Upper lobe of left lung (tissue), 6 donors: ENCODE data around the gene GGT6. TPM values are rescaled to one million over a fixed set of nuclear protein-coding genes. Genes with fewer than 3 reads are reported as not detected.
A peak's percentile ranks its signal among the peaks of the same experiment; 100 is the strongest.

Experiments used
- ATAC-seq, 2 donors: fragments of 200-7000 bp; cut with Tn5 transposase; one replicate each; pipeline ENCODE4 v1.9.1; 2022; ENCODE audit warnings: mild to moderate bottlenecking in 2 of 2, moderate library complexity in 2 of 2; ENCODE audit not compliant: low FRiP score in 2 of 2
- DNase-seq, 2 donors: peaks; one replicate each; pipeline ENCODE4 v3.0.0-alpha.2; 2019 to 2020
- H3K27ac ChIP-seq, 4 donors: fragments of 200-600 bp; sonication (generic); one replicate each; pipeline ENCODE4 v1.5.1; 2016 to 2019
- H3K27me3 ChIP-seq, 4 donors: fragments of 200-600 bp; sonication (generic); one replicate each; pipeline ENCODE4 v1.5.1; 2017 to 2019
- H3K36me3 ChIP-seq, 4 donors: fragments of 200-600 bp; sonication (generic); one replicate each; pipeline ENCODE4 v1.5.1; 2016 to 2019
- H3K4me1 ChIP-seq, 4 donors: fragments of 200-600 bp; sonication (generic); one replicate each; pipeline ENCODE4 v1.5.1; 2018 to 2019
- H3K4me3 ChIP-seq, 4 donors: fragments of 200-600 bp; sonication (generic); one replicate each; pipeline ENCODE4 v1.5.1; 2017 to 2019; ENCODE audit warnings: mild to moderate bottlenecking in 2 of 4, moderate library complexity in 1 of 4
- H3K9me3 ChIP-seq, 4 donors: fragments of 200-600 bp; sonication (generic); one replicate each; pipeline ENCODE4 v1.5.1; 2018 to 2019
- CTCF ChIP-seq, 6 experiments: fragments of 450-650 bp in 4 of 6; fragments of 200-600 bp in 2 of 6; sonication (generic) in 2 of 6; IDR thresholded peaks; one replicate each; pipeline ENCODE4 v1.5.1; 2016 to 2019; ENCODE audit warnings: antibody characterized with exemption in 6 of 6
- EP300 ChIP-seq, 4 donors: sonication (generic); formaldehyde crosslinking; IDR thresholded peaks; one replicate each; pipeline ENCODE4 v1.5.1; 2017; ENCODE audit warnings: antibody characterized with exemption in 4 of 4, control low read depth in 2 of 4
- POLR2A ChIP-seq, 4 donors: fragments of 450-650 bp; IDR thresholded peaks; one replicate each; pipeline ENCODE4 v1.5.1; 2016 to 2017; ENCODE audit warnings: antibody characterized with exemption in 4 of 4, mild to moderate bottlenecking in 2 of 4
- POLR2AphosphoS5 ChIP-seq, 2 donors: sonication (generic); formaldehyde crosslinking; IDR thresholded peaks; one replicate each; pipeline ENCODE4 v1.5.1; 2017; ENCODE audit warnings: antibody characterized with exemption in 2 of 2
- WGBS, 2 donors: methylation state at CpG; one replicate each; pipeline ENCODE4 v1.1.5; 2017 to 2018; 5-methylcytosine and 5-hydroxymethylcytosine counted together
- total RNA-seq, 6 donors: library from RNA; depleted of rRNA in 4 of 6; stranded (reverse); fragments of >200 nt in 4 of 6; gene quantifications; one replicate each; pipeline versions ENCODE4 v1.1.0 to v1.2.1, GENCODE V29; 2016 to 2021
- donor health status: DM: no; HTN: no; CAD: no; lungs with moderate emphysema.
- donor health status: DM: no; HTN: yes; CAD: no; lungs with severe emphysema.

The GGT6 gene
- total RNA-seq, 6 donors from 2014 or later = 3.8 to 18.7 (median 9.7) TPM

GRCh38 chr17:4588391-4588790 is 28.0 kb upstream of the GGT6 start:
- DNase-seq = no peak
- Histone ChIP-seq H3K9me3 (no peaks in the 10 kb centered on the region), H3K27me3 (peaks cover 0 to 17% (median 5%) of the 10 kb centered on the region in 4 donors), H3K4me1 (peaks cover 13 to 19% (median 15%) of the 10 kb centered on the region in 4 donors), H3K36me3 (no peaks in the 10 kb centered on the region), H3K27ac (peak overlapping the region in 2 of 4 donors; percentile 24 to 40), H3K4me3 (no peak overlapping the region)
- no peak for TF ChIP-seq POLR2AphosphoS5 (IDR thresholded peaks at IDR 0.05)
- TF ChIP-seq POLR2A (IDR thresholded peaks at IDR 0.05) = no peak
- TF ChIP-seq EP300 (IDR thresholded peaks at IDR 0.05) = no peak
- no peak for TF ChIP-seq CTCF (IDR thresholded peaks at IDR 0.05)
- WGBS, 2 donors = 76 to 80% methylated on average over 9 to 11 of the region's 11 CpGs
- no peak for ATAC-seq

GRCh38 chr17:4587803-4588202 is 27.4 kb upstream of the GGT6 start:
- Histone ChIP-seq H3K27ac (peak overlapping the region in 3 of 4 donors; percentile 24 to 54 (median 40)), H3K4me1 (peaks cover 13 to 20% (median 15%) of the 10 kb centered on the region in 4 donors)
- TF ChIP-seq EP300 (IDR thresholded peaks at IDR 0.05) (no peak), POLR2AphosphoS5 (IDR thresholded peaks at IDR 0.05) (no peak), POLR2A (IDR thresholded peaks at IDR 0.05) (no peak), CTCF (IDR thresholded peaks at IDR 0.05) (no peak)

GRCh38 chr17:4587195-4587594 is 26.8 kb upstream of the GGT6 start:
- H3K27me3 ChIP-seq = peaks cover 0 to 17% (median 5%) of the 10 kb centered on the region in 4 donors
- DNase-seq (no peak), ATAC-seq (no peak)
- TF ChIP-seq CTCF (IDR thresholded peaks at IDR 0.05) (no peak), POLR2A (IDR thresholded peaks at IDR 0.05) (no peak), EP300 (IDR thresholded peaks at IDR 0.05) (no peak), POLR2AphosphoS5 (IDR thresholded peaks at IDR 0.05) (no peak)
- no peak overlapping the region for H3K4me3 ChIP-seq
- peak overlapping the region in 3 of 4 donors; percentile 24 to 54 (median 30) for H3K27ac ChIP-seq
- no peaks in the 10 kb centered on the region for H3K9me3 ChIP-seq
- peaks cover 13 to 20% (median 15%) of the 10 kb centered on the region in 4 donors for H3K4me1 ChIP-seq
- WGBS, 2 donors = 92 to 98% methylated on average over 6 to 7 of the region's 7 CpGs
- H3K36me3 ChIP-seq = no peaks in the 10 kb centered on the region

More at GRCh38 chr17:4587803-4588202, 27.4 kb upstream of the GGT6 start:
- Histone ChIP-seq H3K36me3 (no peaks in the 10 kb centered on the region), H3K9me3 (no peaks in the 10 kb centered on the region), H3K27me3 (peaks cover 0 to 17% (median 5%) of the 10 kb centered on the region in 4 donors), H3K4me3 (no peak overlapping the region)
- ATAC-seq = no peak
- WGBS, 2 donors = 60 to 67% methylated on average over 8 to 9 of the region's 9 CpGs
- no peak for DNase-seq

GRCh38 chr17:4586043-4586442 is 25.7 kb upstream of the GGT6 start:
- ATAC-seq = no peak
- TF ChIP-seq POLR2AphosphoS5 (IDR thresholded peaks at IDR 0.05) (no peak), CTCF (IDR thresholded peaks at IDR 0.05) (no peak), POLR2A (IDR thresholded peaks at IDR 0.05) (no peak), EP300 (IDR thresholded peaks at IDR 0.05) (no peak)
- no peak for DNase-seq
- Histone ChIP-seq H3K9me3 (no peaks in the 10 kb centered on the region), H3K36me3 (no peaks in the 10 kb centered on the region), H3K4me3 (peak overlapping the region in 1 of 4 donors; percentile 64), H3K4me1 (peaks cover 13 to 20% (median 15%) of the 10 kb centered on the region in 4 donors), H3K27me3 (peaks cover 0 to 17% (median 5%) of the 10 kb centered on the region in 4 donors), H3K27ac (peak overlapping the region in 2 of 4 donors; percentile 3 to 56)
- 73 to 79% methylated on average over 9 of the region's 9 CpGs for WGBS, 2 donors

GRCh38 chr17:4585638-4585994 is 25.2 kb upstream of the GGT6 start:
- Histone ChIP-seq H3K9me3 (no peaks in the 10 kb centered on the region), H3K27me3 (peaks cover 0 to 17% (median 5%) of the 10 kb centered on the region in 4 donors), H3K36me3 (no peaks in the 10 kb centered on the region), H3K27ac (peak overlapping the region in 2 of 4 donors; percentile 3 to 56), H3K4me1 (peaks cover 13 to 20% (median 15%) of the 10 kb centered on the region in 4 donors), H3K4me3 (peak overlapping the region in 2 of 4 donors; percentile 56 to 64)
- no peak for TF ChIP-seq CTCF (IDR thresholded peaks at IDR 0.05)
- no peak for TF ChIP-seq EP300 (IDR thresholded peaks at IDR 0.05)
- no peak for TF ChIP-seq POLR2A (IDR thresholded peaks at IDR 0.05)
- ATAC-seq (no peak), DNase-seq (no peak)
- WGBS, 2 donors = 74 to 92% methylated on average over 4 to 5 of the region's 7 CpGs
